OCI-LY3 (cell line): ENCODE data around the gene ARFGAP3.

ENCODE experiments used
- H2AFZ ChIP-seq: fragments of 200-600, 300-600 bp; shearing (Covaris generic); 2 replicates; pipeline ENCODE4 v1.6.0; 2014; ENCODE audit warnings: antibody characterized with exemption, low read depth, low read length
- H3K27ac ChIP-seq: fragments of 200-600, 300-600 bp; sonication (generic); 2 replicates; pipeline ENCODE4 v1.5.1; 2014; ENCODE audit warnings: mild to moderate bottlenecking, low read length, moderate library complexity, mixed read lengths
- H3K27me3 ChIP-seq: fragments of 200-600, 300-600 bp; sonication (generic); 2 replicates; pipeline ENCODE4 v1.6.1; 2014; ENCODE audit warnings: low read depth, low read length, mixed read lengths
- H3K36me3 ChIP-seq: fragments of 200-600, 300-600 bp; sonication (generic); replicated peaks from 2 replicates; pipeline ENCODE3; 2014; ENCODE audit warnings: low read depth, low read length, mixed read lengths
- H3K4me1 ChIP-seq: fragments of 300-600, 200-600 bp; sonication (generic); 2 replicates; pipeline ENCODE4 v1.6.1; 2014; ENCODE audit warnings: low read length, mixed read lengths
- H3K4me2 ChIP-seq: fragments of 200-600, 300-600 bp; sonication (generic); 2 replicates; pipeline ENCODE4 v1.6.1; 2014; ENCODE audit warnings: low read length, mixed read lengths
- H3K4me3 ChIP-seq: fragments of 300-600, 200-600 bp; sonication (generic); 2 replicates; pipeline ENCODE4 v1.5.1; 2014; ENCODE audit warnings: antibody characterized with exemption, mild to moderate bottlenecking, low read length, moderate library complexity
- H3K79me2 ChIP-seq: fragments of 300-600, 200-600 bp; shearing (Covaris generic); 2 replicates; pipeline ENCODE4 v1.6.1; 2014; ENCODE audit warnings: mild to moderate bottlenecking, low read length, mixed read lengths
- H3K9ac ChIP-seq: fragments of 300-600, 200-600 bp; shearing (Covaris generic); 2 replicates; pipeline ENCODE4 v1.6.0; 2014; ENCODE audit warnings: mild to moderate bottlenecking, low read length, moderate library complexity
- H3K9me3 ChIP-seq: fragments of 200-600, 300-600 bp; shearing (Covaris generic); 2 replicates; pipeline ENCODE4 v1.6.1; 2014; ENCODE audit warnings: low read length, mixed read lengths; ENCODE audit not compliant: insufficient read depth
- H4K20me1 ChIP-seq: fragments of 200-600, 300-600 bp; sonication (generic); 2 replicates; pipeline ENCODE4 v1.6.1; 2016; ENCODE audit warnings: low read length, mixed read lengths; ENCODE audit not compliant: insufficient read depth
- EZH2phosphoT487 ChIP-seq: fragments of 200-600 bp; shearing (Covaris generic); IDR thresholded peaks from 2 replicates; pipeline ENCODE4 v1.6.1; 2018; ENCODE audit warnings: antibody characterized with exemption, mixed run types, low read depth
- TF ChIP-seq, protein P1 (sequence below): fragments of 200-600, 300-600 bp; sonication (generic); IDR thresholded peaks from 2 replicates; pipeline ENCODE4 v1.5.1; 2014; ENCODE audit warnings: antibody characterized with exemption, low read length, low read depth

The ARFGAP3 gene

GRCh38 chr22:42811459-42811858 is 45.6 kb downstream of the ARFGAP3 start:
- no peak overlapping the region for H3K4me3 ChIP-seq
- H2AFZ ChIP-seq: no peak overlapping the region
- TF ChIP-seq, protein P1, sequence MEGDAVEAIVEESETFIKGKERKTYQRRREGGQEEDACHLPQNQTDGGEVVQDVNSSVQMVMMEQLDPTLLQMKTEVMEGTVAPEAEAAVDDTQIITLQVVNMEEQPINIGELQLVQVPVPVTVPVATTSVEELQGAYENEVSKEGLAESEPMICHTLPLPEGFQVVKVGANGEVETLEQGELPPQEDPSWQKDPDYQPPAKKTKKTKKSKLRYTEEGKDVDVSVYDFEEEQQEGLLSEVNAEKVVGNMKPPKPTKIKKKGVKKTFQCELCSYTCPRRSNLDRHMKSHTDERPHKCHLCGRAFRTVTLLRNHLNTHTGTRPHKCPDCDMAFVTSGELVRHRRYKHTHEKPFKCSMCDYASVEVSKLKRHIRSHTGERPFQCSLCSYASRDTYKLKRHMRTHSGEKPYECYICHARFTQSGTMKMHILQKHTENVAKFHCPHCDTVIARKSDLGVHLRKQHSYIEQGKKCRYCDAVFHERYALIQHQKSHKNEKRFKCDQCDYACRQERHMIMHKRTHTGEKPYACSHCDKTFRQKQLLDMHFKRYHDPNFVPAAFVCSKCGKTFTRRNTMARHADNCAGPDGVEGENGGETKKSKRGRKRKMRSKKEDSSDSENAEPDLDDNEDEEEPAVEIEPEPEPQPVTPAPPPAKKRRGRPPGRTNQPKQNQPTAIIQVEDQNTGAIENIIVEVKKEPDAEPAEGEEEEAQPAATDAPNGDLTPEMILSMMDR: no peak
- TF ChIP-seq EZH2phosphoT487: no peak
- no peak overlapping the region for H3K9ac ChIP-seq
- H4K20me1 ChIP-seq: no peaks in the 10 kb centered on the region
- H3K9me3 ChIP-seq: no peaks in the 10 kb centered on the region
- H3K27ac ChIP-seq: no peak overlapping the region
- no peak overlapping the region for H3K4me2 ChIP-seq
- no peaks in the 10 kb centered on the region for H3K27me3 ChIP-seq
- peaks cover 11% of the 10 kb centered on the region for H3K4me1 ChIP-seq
- no peaks in the 10 kb centered on the region for H3K79me2 ChIP-seq
- peaks cover 42% of the 10 kb centered on the region for H3K36me3 ChIP-seq

DNA sequence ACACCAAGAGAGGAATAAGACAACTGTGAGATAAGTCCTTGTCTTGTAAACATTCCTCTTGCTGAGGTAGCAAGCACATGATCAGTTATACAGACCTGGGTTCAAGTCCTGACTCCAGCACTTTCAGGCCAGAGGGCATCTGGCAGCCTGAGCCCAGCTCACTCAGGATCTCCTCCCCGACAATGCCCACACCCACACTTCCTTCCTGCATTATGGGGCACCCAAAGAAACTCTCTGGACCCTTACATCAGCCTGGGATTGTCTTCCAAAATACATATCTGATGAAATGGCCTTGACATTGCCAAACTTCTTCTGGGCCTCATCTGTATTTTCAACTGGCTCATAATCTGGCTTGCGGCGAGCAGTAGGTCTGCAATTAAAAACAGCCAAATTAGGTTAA is 48.6 kb downstream of the ARFGAP3 start:
- no peak overlapping the region for H2AFZ ChIP-seq
- no peak overlapping the region for H3K27ac ChIP-seq
- TF ChIP-seq, protein P1: no peak
- no peak for TF ChIP-seq EZH2phosphoT487
- H3K4me1 ChIP-seq: no peaks in the 10 kb centered on the region
- H3K4me3 ChIP-seq: no peak overlapping the region
- no peaks in the 10 kb centered on the region for H3K9me3 ChIP-seq
- H3K27me3 ChIP-seq: no peaks in the 10 kb centered on the region
- no peak overlapping the region for H3K9ac ChIP-seq
- H4K20me1 ChIP-seq: no peaks in the 10 kb centered on the region
- H3K79me2 ChIP-seq: no peaks in the 10 kb centered on the region
- peaks cover 38% of the 10 kb centered on the region for H3K36me3 ChIP-seq
- no peak overlapping the region for H3K4me2 ChIP-seq

DNA sequence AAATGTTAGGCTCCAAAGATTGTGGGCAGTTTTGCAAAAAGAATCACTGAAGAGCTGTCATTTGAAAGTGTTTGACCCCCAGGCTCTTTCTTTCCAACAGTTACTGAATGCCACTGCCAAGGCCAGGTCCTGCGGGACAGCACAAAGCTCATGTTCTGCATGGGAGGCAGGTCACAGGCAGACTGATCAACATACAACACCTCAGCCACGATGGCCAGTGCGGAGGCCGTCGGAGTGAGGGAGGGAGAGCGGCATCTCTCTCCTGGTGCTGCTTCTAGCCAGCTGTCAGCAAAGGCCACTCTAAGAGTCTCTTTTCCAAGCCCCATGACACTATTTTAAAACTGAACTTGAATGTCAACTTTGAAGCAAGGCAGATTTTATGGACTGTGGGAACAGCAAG is 49.9 kb downstream of the ARFGAP3 start:
- Histone ChIP-seq H3K79me2 (no peaks in the 10 kb centered on the region), H3K27ac (no peak overlapping the region), H2AFZ (no peak overlapping the region), H3K36me3 (peaks cover 45% of the 10 kb centered on the region), H3K9me3 (no peaks in the 10 kb centered on the region), H3K9ac (no peak overlapping the region), H3K4me3 (no peak overlapping the region), H4K20me1 (no peaks in the 10 kb centered on the region), H3K4me1 (no peaks in the 10 kb centered on the region), H3K27me3 (no peaks in the 10 kb centered on the region), H3K4me2 (no peak overlapping the region)
- TF ChIP-seq, protein P1: no peak
- TF ChIP-seq EZH2phosphoT487: no peak

GRCh38 chr22:42805998-42806830 is 50.9 kb downstream of the ARFGAP3 start:
- TF ChIP-seq EZH2phosphoT487: no peak
- TF ChIP-seq, protein P1: no peak
- Histone ChIP-seq H2AFZ (no peak overlapping the region), H3K4me2 (no peak overlapping the region), H3K9ac (no peak overlapping the region), H3K79me2 (no peaks in the 10 kb centered on the region), H3K9me3 (no peaks in the 10 kb centered on the region), H3K4me1 (no peaks in the 10 kb centered on the region), H3K36me3 (peaks cover 45% of the 10 kb centered on the region), H4K20me1 (no peaks in the 10 kb centered on the region), H3K27me3 (no peaks in the 10 kb centered on the region), H3K27ac (no peak overlapping the region), H3K4me3 (no peak overlapping the region)
